HEK293 (cell line): ENCODE data around the gene APLP2.

ENCODE experiments used
- CTCF ChIA-PET: fragments of 350-600 bp; formaldehyde crosslinking; extraction: SDS; loops from one replicate; lab custom pipeline; 2021; ENCODE audit warnings: antibody characterized with exemption; lab: Yijun Ruan, JAX
- POLR2A ChIA-PET: fragments of 300-600 bp; formaldehyde crosslinking; extraction: SDS; loops from one replicate; lab custom pipeline; 2020; ENCODE audit warnings: antibody characterized with exemption, inconsistent platforms; lab: Yijun Ruan, JAX
- H3K27ac ChIP-seq: fragments of 200-500 bp; sonication (Bioruptor generic); 2 replicates; pipeline ENCODE4 v1.5.1; 2014; ENCODE audit warnings: low read depth, low read length, control low read depth, inconsistent platforms; ENCODE audit errors: extremely low read depth
- H3K36me3 ChIP-seq, 2 experiments: fragments of 200-500 bp in 1 of 2; sonication (Bioruptor generic) in 1 of 2; 1 replicate in 1 of 2; 2 replicates in 1 of 2; pipeline ENCODE4 v1.5.1; 2014 to 2017; ENCODE audit warnings: inconsistent platforms in 2 of 2, low read length in 2 of 2; ENCODE audit not compliant: control insufficient read depth in 2 of 2, insufficient read depth in 1 of 2
- H3K4me1 ChIP-seq: fragments of 200-500 bp; sonication (Bioruptor generic); 2 replicates; pipeline ENCODE4 v1.5.1; 2014; ENCODE audit warnings: mild to moderate bottlenecking, low read length, inconsistent platforms; ENCODE audit not compliant: control insufficient read depth, insufficient read depth
- H3K4me3 ChIP-seq: 2 replicates; pipeline ENCODE4 v1.5.1; 2011; ENCODE audit warnings: low read depth, mild to moderate bottlenecking, control low read depth, low read length, moderate library complexity
- H3K9me3 ChIP-seq: fragments of 200-500 bp; sonication (Bioruptor generic); 2 replicates; pipeline ENCODE4 v1.5.1; 2014; ENCODE audit warnings: low read depth, low read length, inconsistent platforms; ENCODE audit not compliant: control insufficient read depth, insufficient read depth
- EGR2 ChIP-seq: fragments of 450-650 bp; formaldehyde crosslinking; IDR thresholded peaks from 2 replicates; pipeline ENCODE4 v1.5.1; 2016; ENCODE audit warnings: low read depth, missing biosample characterization, missing genetic modification characterization
- FEZF1 ChIP-seq: fragments of 450-650 bp; formaldehyde crosslinking; IDR thresholded peaks from 2 replicates; pipeline ENCODE4 v1.5.1; 2016; ENCODE audit warnings: missing biosample characterization, missing genetic modification characterization
- GFI1B ChIP-seq: fragments of 450-650 bp; formaldehyde crosslinking; IDR thresholded peaks from 2 replicates; pipeline ENCODE4 v1.5.1; 2016; ENCODE audit warnings: missing biosample characterization, missing genetic modification characterization
- GLIS1 ChIP-seq: fragments of 450-650 bp; formaldehyde crosslinking; IDR thresholded peaks from 2 replicates; pipeline ENCODE4 v1.5.1; 2016; ENCODE audit warnings: missing biosample characterization, missing genetic modification characterization
- GLIS2 ChIP-seq: fragments of 450-650 bp; formaldehyde crosslinking; IDR thresholded peaks from 2 replicates; pipeline ENCODE4 v1.5.1; 2016; ENCODE audit warnings: missing biosample characterization, missing genetic modification characterization
- RBAK ChIP-seq: fragments of 450-650 bp; formaldehyde crosslinking; IDR thresholded peaks from 2 replicates; pipeline ENCODE4 v1.5.1; 2016; ENCODE audit warnings: missing biosample characterization, missing genetic modification characterization
- SP7 ChIP-seq: fragments of 450-650 bp; formaldehyde crosslinking; IDR thresholded peaks from 2 replicates; pipeline ENCODE4 v1.5.1; 2016; ENCODE audit warnings: missing biosample characterization, missing genetic modification characterization
- ZFHX2 ChIP-seq: fragments of 450-650 bp; formaldehyde crosslinking; conservative IDR thresholded peaks from 2 replicates; pipeline ENCODE4 v1.5.1; 2016; ENCODE audit warnings: missing biosample characterization, missing genetic modification characterization
- ZIC2 ChIP-seq: fragments of 450-650 bp; formaldehyde crosslinking; IDR thresholded peaks from 2 replicates; pipeline ENCODE4 v1.5.1; 2016; ENCODE audit warnings: missing biosample characterization, missing genetic modification characterization
- ZNF10 ChIP-seq: fragments of 450-650 bp; formaldehyde crosslinking; IDR thresholded peaks from 2 replicates; pipeline ENCODE4 v1.5.1; 2017; ENCODE audit warnings: missing biosample characterization, missing genetic modification characterization
- ZNF26 ChIP-seq: fragments of 450-650 bp; formaldehyde crosslinking; IDR thresholded peaks from 2 replicates; pipeline ENCODE4 v1.5.1; 2016; ENCODE audit warnings: missing biosample characterization, missing genetic modification characterization
- ZNF423 ChIP-seq: fragments of 450-650 bp; formaldehyde crosslinking; IDR thresholded peaks from 2 replicates; pipeline ENCODE4 v1.5.1; 2016; ENCODE audit warnings: missing biosample characterization, missing genetic modification characterization
- ZNF560 ChIP-seq: fragments of 450-650 bp; formaldehyde crosslinking; IDR thresholded peaks from 2 replicates; pipeline ENCODE4 v1.5.1; 2017; ENCODE audit warnings: missing biosample characterization, missing genetic modification characterization, borderline replicate concordance
- ZNF654 ChIP-seq: fragments of 450-650 bp; formaldehyde crosslinking; IDR thresholded peaks from 2 replicates; pipeline ENCODE4 v1.5.1; 2016; ENCODE audit warnings: low read depth, missing biosample characterization, missing genetic modification characterization
- ZNF704 ChIP-seq: fragments of 450-650 bp; formaldehyde crosslinking; IDR thresholded peaks from 2 replicates; pipeline ENCODE4 v1.5.1; 2016; ENCODE audit warnings: missing biosample characterization, missing genetic modification characterization
- TF ChIP-seq, protein P1 (sequence below): fragments of 450-650 bp; formaldehyde crosslinking; IDR thresholded peaks from 2 replicates; pipeline ENCODE4 v1.5.1; 2017; ENCODE audit warnings: missing biosample characterization, missing genetic modification characterization
- TF ChIP-seq, protein P2 (sequence below): fragments of 450-650 bp; formaldehyde crosslinking; IDR thresholded peaks from 2 replicates; pipeline ENCODE4 v1.5.1; 2016; ENCODE audit warnings: missing biosample characterization, missing genetic modification characterization, borderline replicate concordance

Gene APLP2

DNA sequence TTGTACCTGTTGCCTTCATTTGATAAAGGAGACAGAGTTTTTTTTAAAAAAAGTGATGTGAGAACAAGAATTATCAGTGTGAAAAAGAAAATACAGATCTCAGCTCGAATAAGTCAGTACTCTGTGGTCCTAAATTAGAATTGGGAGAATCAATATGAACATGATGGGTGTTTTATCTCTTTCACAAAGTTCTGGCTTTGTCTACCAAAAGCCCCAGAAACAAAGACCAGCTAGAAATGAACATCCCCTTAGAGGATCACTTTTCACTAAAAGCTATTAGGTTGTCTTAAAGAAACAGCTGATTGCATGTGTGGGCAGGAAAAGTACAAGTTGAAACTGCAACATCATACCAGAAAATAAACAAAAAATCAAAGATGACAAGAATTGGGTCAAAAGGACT, 81.5 kb downstream of the APLP2 start:
- Histone ChIP-seq H3K36me3 (peaks cover 0 to 14% of the 10 kb centered on the region in 2 experiments; a peak in 1 of 3 replicates), H3K9me3 (no peaks in the 10 kb centered on the region), H3K4me1 (no peaks in the 10 kb centered on the region), H3K27ac (no peak overlapping the region), H3K4me3 (no peak overlapping the region)
- ChIA-PET CTCF (interaction anchor here (1.3 kb wide), 1 partner anchor 15 kb away, joined by 3 read pairs; no protein-coding TSS in a partner anchor), POLR2A (interaction anchor here (0.6 kb wide), 1 partner anchor 168 kb away, joined by 4 read pairs; no protein-coding TSS in a partner anchor)
- TF ChIP-seq ZNF423 (tag by site-specific recombination) (no peak), RBAK (no peak), FEZF1 (peak; percentile 23; the same call in 1 of the 2 replicates), ZNF654 (tag by site-specific recombination) (no peak), ZNF704 (no peak), SP7 (tag by site-specific recombination) (no peak), ZNF560 (no peak)
- TF ChIP-seq, protein P1, sequence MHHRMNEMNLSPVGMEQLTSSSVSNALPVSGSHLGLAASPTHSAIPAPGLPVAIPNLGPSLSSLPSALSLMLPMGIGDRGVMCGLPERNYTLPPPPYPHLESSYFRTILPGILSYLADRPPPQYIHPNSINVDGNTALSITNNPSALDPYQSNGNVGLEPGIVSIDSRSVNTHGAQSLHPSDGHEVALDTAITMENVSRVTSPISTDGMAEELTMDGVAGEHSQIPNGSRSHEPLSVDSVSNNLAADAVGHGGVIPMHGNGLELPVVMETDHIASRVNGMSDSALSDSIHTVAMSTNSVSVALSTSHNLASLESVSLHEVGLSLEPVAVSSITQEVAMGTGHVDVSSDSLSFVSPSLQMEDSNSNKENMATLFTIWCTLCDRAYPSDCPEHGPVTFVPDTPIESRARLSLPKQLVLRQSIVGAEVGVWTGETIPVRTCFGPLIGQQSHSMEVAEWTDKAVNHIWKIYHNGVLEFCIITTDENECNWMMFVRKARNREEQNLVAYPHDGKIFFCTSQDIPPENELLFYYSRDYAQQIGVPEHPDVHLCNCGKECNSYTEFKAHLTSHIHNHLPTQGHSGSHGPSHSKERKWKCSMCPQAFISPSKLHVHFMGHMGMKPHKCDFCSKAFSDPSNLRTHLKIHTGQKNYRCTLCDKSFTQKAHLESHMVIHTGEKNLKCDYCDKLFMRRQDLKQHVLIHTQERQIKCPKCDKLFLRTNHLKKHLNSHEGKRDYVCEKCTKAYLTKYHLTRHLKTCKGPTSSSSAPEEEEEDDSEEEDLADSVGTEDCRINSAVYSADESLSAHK (tag by site-specific recombination), result no peak

GRCh38 chr11:130156108-130157022, 86.7 kb downstream of the APLP2 start:
- Histone ChIP-seq H3K9me3 (no peaks in the 10 kb centered on the region), H3K36me3 (no peaks in the 10 kb centered on the region), H3K27ac (no peak overlapping the region), H3K4me1 (no peaks in the 10 kb centered on the region), H3K4me3 (no peak overlapping the region)
- CTCF ChIA-PET, result interaction anchor here (0.6 to 1.0 kb wide), 2 partner anchors 10 to 289 kb away, joined by 3 to 5 read pairs; no protein-coding TSS in a partner anchor
- TF ChIP-seq ZNF560 (no peak), ZIC2 (tag by site-specific recombination) (peak; percentile 85), ZFHX2 (peak; percentile 70; the same call in 1 of the 2 replicates), FEZF1 (no peak), GLIS1 (peak; percentile 84), ZNF26 (tag by site-specific recombination) (no peak), GFI1B (tag by site-specific recombination) (0 out of 2 replicates have a peak, but pooled peaks have one; percentile 14), EGR2 (peak; percentile 48; the same call in 1 of the 2 replicates), ZNF10 (tag by site-specific recombination) (no peak), GLIS2 (tag by site-specific recombination) (peak; percentile 55)
- TF ChIP-seq, protein P2, sequence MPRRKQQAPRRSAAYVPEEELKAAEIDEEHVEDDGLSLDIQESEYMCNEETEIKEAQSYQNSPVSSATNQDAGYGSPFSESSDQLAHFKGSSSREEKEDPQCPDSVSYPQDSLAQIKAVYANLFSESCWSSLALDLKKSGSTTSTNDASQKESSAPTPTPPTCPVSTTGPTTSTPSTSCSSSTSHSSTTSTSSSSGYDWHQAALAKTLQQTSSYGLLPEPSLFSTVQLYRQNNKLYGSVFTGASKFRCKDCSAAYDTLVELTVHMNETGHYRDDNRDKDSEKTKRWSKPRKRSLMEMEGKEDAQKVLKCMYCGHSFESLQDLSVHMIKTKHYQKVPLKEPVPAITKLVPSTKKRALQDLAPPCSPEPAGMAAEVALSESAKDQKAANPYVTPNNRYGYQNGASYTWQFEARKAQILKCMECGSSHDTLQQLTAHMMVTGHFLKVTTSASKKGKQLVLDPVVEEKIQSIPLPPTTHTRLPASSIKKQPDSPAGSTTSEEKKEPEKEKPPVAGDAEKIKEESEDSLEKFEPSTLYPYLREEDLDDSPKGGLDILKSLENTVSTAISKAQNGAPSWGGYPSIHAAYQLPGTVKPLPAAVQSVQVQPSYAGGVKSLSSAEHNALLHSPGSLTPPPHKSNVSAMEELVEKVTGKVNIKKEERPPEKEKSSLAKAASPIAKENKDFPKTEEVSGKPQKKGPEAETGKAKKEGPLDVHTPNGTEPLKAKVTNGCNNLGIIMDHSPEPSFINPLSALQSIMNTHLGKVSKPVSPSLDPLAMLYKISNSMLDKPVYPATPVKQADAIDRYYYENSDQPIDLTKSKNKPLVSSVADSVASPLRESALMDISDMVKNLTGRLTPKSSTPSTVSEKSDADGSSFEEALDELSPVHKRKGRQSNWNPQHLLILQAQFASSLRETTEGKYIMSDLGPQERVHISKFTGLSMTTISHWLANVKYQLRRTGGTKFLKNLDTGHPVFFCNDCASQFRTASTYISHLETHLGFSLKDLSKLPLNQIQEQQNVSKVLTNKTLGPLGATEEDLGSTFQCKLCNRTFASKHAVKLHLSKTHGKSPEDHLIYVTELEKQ (tag by site-specific recombination), result no peak
- POLR2A ChIA-PET, result interaction anchor here (0.6 kb wide), 1 partner anchor 10 kb away, joined by 6 read pairs; no protein-coding TSS in a partner anchor
